ENCODE results near the gene RPTOR.

RPTOR gene

DNA sequence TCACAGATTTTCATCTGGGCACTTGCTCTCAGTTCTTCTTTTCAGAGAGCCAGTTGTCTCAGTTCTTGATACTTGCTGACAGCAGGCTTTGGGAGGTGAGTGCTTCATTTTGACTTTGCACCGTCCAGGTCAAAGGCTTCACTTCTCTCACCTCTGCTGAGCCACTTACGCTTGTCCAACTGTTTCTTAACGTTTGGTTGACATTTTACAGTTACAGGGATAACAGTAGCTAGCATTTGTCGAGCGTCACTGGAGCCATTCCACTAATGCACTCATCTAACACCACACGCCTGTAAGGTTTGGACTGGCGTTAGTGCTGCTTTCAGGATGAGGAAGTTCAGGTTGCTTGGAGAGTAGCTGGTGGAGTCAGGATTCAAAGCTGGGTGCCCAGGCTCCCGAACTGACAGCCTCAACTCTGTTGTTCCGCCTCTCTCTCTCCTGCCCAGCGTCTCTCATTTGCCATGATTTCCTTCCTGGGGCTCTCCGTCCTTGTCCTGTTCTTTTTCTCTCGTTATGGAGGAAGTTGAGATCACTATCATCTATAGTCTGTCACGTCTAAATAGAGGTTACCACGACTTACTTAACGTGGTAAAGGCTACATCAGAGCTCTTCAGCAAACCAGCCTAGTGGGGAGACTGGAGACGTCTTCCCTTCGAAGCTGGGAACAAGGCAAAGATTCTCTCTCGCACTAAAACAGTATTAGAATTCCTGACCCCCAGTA, 220.8 kb downstream of the RPTOR start:
- DNase-seq (ENCODE audit: low read depth in 2 of 2), result no peak
- no peak overlapping the region for H3K4me3 ChIP-seq (replicated peaks in 1 of 2; ENCODE audit: low read depth in 2 of 2, low read length in 2 of 2)
- TF ChIP-seq, protein P1, sequence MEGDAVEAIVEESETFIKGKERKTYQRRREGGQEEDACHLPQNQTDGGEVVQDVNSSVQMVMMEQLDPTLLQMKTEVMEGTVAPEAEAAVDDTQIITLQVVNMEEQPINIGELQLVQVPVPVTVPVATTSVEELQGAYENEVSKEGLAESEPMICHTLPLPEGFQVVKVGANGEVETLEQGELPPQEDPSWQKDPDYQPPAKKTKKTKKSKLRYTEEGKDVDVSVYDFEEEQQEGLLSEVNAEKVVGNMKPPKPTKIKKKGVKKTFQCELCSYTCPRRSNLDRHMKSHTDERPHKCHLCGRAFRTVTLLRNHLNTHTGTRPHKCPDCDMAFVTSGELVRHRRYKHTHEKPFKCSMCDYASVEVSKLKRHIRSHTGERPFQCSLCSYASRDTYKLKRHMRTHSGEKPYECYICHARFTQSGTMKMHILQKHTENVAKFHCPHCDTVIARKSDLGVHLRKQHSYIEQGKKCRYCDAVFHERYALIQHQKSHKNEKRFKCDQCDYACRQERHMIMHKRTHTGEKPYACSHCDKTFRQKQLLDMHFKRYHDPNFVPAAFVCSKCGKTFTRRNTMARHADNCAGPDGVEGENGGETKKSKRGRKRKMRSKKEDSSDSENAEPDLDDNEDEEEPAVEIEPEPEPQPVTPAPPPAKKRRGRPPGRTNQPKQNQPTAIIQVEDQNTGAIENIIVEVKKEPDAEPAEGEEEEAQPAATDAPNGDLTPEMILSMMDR (IDR thresholded peaks at IDR 0.05; ENCODE audit: low read depth, low read length), result no peak

DNA sequence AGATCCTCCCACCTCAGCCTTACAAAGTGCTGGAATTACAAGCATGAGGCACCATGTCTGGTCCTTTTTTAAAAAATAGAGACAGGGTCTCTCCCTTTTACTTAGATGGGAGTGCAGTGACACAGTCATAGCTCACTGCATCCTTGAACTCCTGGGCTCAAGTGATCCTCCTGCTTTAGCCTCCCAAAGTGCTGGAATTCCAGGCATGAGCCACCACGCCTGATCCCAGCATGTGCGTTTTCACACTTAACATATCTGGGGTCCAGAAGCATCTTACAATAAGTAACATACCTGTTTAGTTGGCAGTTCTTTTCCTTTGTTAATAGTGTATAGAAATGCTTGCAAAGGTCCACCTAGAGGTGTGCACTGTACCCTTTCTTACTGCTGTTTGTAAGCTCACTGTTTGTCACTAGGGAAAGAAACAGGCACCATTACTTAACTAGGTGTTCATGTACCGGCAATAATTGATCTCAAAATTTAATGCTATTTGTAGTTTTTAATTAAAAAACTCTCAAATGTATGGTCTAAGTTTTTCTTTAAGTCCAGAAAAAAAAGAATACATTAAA, 221.7 kb downstream of the RPTOR start:
- no peak for DNase-seq (ENCODE audit: low read depth in 2 of 2)
- no peak overlapping the region for H3K4me3 ChIP-seq (replicated peaks in 1 of 2; ENCODE audit: low read depth in 2 of 2, low read length in 2 of 2)
- TF ChIP-seq, protein P1 (IDR thresholded peaks at IDR 0.05; ENCODE audit: low read depth, low read length), result no peak

DNA sequence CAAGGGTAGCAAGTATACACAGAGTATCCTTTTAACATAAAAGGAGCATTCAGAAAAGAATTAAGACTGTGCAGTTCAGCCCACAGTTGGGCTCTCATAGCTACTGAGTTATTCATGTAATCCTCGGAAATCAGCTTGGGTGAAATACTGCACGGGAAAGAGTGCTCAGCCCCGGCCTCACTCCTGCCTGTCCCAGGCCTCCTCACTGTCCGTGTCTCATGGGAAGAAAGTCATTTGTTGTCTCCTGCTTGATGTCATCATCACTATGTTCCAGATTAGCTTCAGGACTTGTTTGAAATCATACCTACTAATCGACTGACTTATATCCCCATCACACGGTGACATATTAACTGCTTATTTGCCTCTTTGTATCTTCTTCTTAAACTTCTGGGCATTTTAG, 223.8 kb downstream of the RPTOR start:
- no peak for DNase-seq (ENCODE audit: low read depth in 2 of 2)
- TF ChIP-seq, protein P1 (IDR thresholded peaks at IDR 0.05; ENCODE audit: low read depth, low read length), result no peak
- H3K4me3 ChIP-seq (replicated peaks in 1 of 2; ENCODE audit: low read depth in 2 of 2, low read length in 2 of 2), result no peak overlapping the region

DNA sequence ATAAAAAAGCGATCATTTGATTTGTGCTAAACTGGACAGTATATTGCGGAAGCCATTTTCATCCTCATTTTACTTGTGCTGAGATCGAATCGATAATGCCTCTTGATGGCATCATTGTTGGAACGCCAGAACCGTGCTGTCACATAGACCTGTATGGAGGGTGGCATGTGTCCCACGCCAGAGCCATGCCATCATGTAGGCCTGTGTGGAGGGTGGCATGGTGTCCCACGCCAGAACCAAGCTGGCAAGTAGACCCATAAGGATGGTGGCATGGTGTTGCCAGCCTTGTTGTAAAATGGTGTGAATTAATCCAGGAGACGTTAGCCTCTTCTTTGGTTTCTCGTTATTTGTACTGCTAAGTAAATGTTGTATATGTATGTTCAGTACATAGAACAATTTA, 224.3 kb downstream of the RPTOR start:
- DNase-seq (ENCODE audit: low read depth in 2 of 2), result no peak
- TF ChIP-seq, protein P1 (IDR thresholded peaks at IDR 0.05; ENCODE audit: low read depth, low read length), result no peak

DNA sequence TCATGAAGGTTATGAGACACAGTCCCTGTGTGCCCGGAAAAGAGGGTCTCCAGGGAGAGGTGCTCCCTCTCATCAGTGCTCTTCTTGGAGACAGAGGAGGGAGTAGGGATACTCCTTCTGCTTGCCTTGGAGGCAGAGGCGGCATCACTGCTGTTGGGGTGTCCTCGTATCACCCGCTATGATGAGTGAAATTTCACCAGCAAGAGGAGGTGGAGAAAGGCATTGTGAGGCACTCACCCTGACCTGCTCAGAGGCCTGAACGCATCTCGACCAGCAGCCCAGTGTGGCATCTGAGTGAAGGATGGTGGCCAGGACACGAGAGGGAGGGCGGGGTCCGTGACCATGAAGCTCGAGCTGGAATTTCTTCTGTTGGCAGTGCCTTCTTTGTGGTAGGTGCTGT, 224.9 kb downstream of the RPTOR start:
- DNase-seq (ENCODE audit: low read depth in 2 of 2), result no peak
- no peak overlapping the region for H3K4me3 ChIP-seq (replicated peaks in 1 of 2; ENCODE audit: low read depth in 2 of 2, low read length in 2 of 2)
- TF ChIP-seq, protein P1 (IDR thresholded peaks at IDR 0.05; ENCODE audit: low read depth, low read length), result no peak

More for the DNA sequence above, 224.3 kb downstream of the RPTOR start:
- H3K4me3 ChIP-seq (replicated peaks in 1 of 2; ENCODE audit: low read depth in 2 of 2, low read length in 2 of 2), result no peak overlapping the region

DNA sequence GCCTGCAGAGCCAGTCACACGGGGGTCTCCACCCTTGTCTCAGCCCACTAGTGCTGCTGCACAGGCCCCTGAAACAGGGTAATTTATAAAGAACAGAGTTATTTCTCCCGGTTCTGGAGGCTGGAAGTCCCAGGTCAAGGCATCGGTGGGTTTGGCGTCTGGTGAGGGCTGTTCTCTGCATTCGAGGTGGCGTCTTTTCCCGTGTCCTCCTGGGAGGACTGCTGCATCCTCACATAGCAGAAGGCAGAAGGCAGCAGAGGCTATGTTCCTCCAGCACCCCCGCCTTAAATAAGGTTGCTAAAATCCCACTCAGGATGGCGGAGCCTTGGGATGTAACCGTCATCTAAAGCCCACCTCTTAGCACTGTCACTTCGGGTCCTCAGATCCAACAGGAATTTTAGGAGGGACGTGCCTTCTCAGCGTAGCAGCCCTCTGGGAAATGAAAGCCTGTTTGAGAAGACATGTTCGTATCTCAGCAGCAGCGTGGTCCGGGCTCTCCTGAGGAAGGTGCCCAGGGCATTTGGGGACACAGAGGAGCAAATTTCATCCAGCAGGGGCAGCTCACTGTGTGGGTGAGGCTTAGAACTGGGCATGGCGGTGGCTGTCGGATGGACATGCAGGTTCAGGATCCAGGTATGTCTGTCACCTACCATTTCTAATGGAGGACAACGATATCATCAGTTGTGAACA, 225.4 kb downstream of the RPTOR start:
- TF ChIP-seq, protein P1 (IDR thresholded peaks at IDR 0.05; ENCODE audit: low read depth, low read length), result no peak
- no peak for DNase-seq (ENCODE audit: low read depth in 2 of 2)
- H3K4me3 ChIP-seq (replicated peaks in 1 of 2; ENCODE audit: low read depth in 2 of 2, low read length in 2 of 2), result no peak overlapping the region

Measured in cardiac fibroblast (primary cell).